HCT116 (cell line): ENCODE data around the gene TCF15.

Source experiments
- CTCF ChIP-seq, 3 experiments: fragments of 200-600 bp in 1 of 3; sonication (generic) in 1 of 3; IDR thresholded peaks in 2 of 3; conservative IDR thresholded peaks in 1 of 3; 2 replicates each; pipeline ENCODE4 v1.5.1; 2012 to 2017; ENCODE audit warnings: low read depth in 2 of 3, low read length in 2 of 3, antibody characterized with exemption in 1 of 3, borderline replicate concordance in 1 of 3, control low read depth in 1 of 3, mild to moderate bottlenecking in 1 of 3, mixed read lengths in 1 of 3, mixed run types in 1 of 3, moderate library complexity in 1 of 3; ENCODE audit not compliant: insufficient read depth in 1 of 3
- EZH2 ChIP-seq: fragments of 200-600 bp; sonication (generic); IDR thresholded peaks from 2 replicates; pipeline ENCODE4 v1.6.1; 2017; ENCODE audit warnings: antibody characterized with exemption, mixed run types
- POLR2A ChIP-seq: IDR thresholded peaks from 2 replicates; pipeline ENCODE4 v1.7.0; 2011; ENCODE audit warnings: borderline replicate concordance; ENCODE audit not compliant: insufficient read depth, insufficient read length; ENCODE audit errors: extremely low read depth
- POLR2AphosphoS5 ChIP-seq: IDR thresholded peaks from 2 replicates; pipeline ENCODE4 v1.6.1; 2011; ENCODE audit warnings: mild to moderate bottlenecking, low read depth, low read length, moderate library complexity
- ZNF274 ChIP-seq: fragments of 200-500 bp; sonication (Bioruptor generic); IDR thresholded peaks from 2 replicates; pipeline ENCODE4 v1.6.1; 2014; ENCODE audit warnings: mild to moderate bottlenecking, low read depth, low read length, inconsistent platforms

- TF ChIP-seq CTCF (IDR thresholded peaks at IDR 0.05 in 2 of 3, conservative IDR thresholded peaks at IDR 0.05 in 1 of 3; ENCODE audit: borderline replicate concordance in 1 of 3, insufficient read depth in 1 of 3, low read depth in 2 of 3, low read length in 2 of 3) (no peak), EZH2 (no peak), POLR2A (no peak), POLR2AphosphoS5 (no peak), ZNF274 (no peak)
Measured at GRCh38 chr20:623704-624103, 13.6 kb upstream of the TCF15 start.
